CD14-positive monocyte (primary cell): ENCODE data around the gene STX18. TPM values are rescaled to one million over a fixed set of nuclear protein-coding genes. Genes with fewer than 3 reads are reported as not detected.

Experiments
- DNase-seq, 3 donors: peaks; one replicate each; pipeline ENCODE4 v3.0.0-alpha.2; 2011 to 2022
- H2AFZ ChIP-seq: 2 replicates; pipeline ENCODE4 v1.6.0; 2012; ENCODE audit warnings: mild to moderate bottlenecking, low read depth, low read length, inconsistent platforms; ENCODE audit not compliant: insufficient read depth, poor library complexity, severe bottlenecking
- H3K27ac ChIP-seq, 2 donors: 1 replicate in 1 of 2; 2 replicates in 1 of 2; pipeline ENCODE4 v1.5.1; 2012 to 2013; ENCODE audit warnings: low read length in 2 of 2, control low read depth in 1 of 2, inconsistent platforms in 1 of 2, low read depth in 1 of 2, mild to moderate bottlenecking in 1 of 2
- H3K27me3 ChIP-seq, 2 donors: one replicate each; pipeline versions ENCODE4 v1.6.0 to v1.6.1; 2011 to 2013; ENCODE audit warnings: low read length in 2 of 2; ENCODE audit not compliant: control insufficient read depth in 2 of 2, insufficient read depth in 2 of 2
- H3K36me3 ChIP-seq, 2 donors: replicated peaks in 1 of 2; 1 replicate in 1 of 2; 2 replicates in 1 of 2; pipeline versions ENCODE4 v1.5.1 to v1.6.1; 2012 to 2013; ENCODE audit warnings: low read length in 2 of 2, control low read depth in 1 of 2, inconsistent platforms in 1 of 2, mild to moderate bottlenecking in 1 of 2; ENCODE audit not compliant: insufficient read depth in 2 of 2, control insufficient read depth in 1 of 2
- H3K4me1 ChIP-seq, 2 donors: 1 replicate in 1 of 2; 2 replicates in 1 of 2; pipeline versions ENCODE4 v1.5.1 to v1.6.1; 2012 to 2013; ENCODE audit warnings: low read length in 2 of 2, control low read depth in 1 of 2, inconsistent platforms in 1 of 2, mild to moderate bottlenecking in 1 of 2, moderate library complexity in 1 of 2; ENCODE audit not compliant: insufficient read depth in 2 of 2, control insufficient read depth in 1 of 2
- H3K4me2 ChIP-seq: replicated peaks from 2 replicates; pipeline ENCODE3; 2012; ENCODE audit warnings: low read length, moderate library complexity, mild to moderate bottlenecking; ENCODE audit not compliant: poor library complexity, severe bottlenecking; ENCODE audit errors: extremely low read depth
- H3K4me3 ChIP-seq, 3 experiments: fragments of 200-600 bp in 1 of 3; sonication (generic) in 1 of 3; replicated peaks in 1 of 3; 1 replicate in 2 of 3; 2 replicates in 1 of 3; pipeline ENCODE4 v1.5.1; 2011 to 2013; ENCODE audit warnings: low read length in 3 of 3, mild to moderate bottlenecking in 3 of 3, control low read depth in 2 of 3, low read depth in 2 of 3, inconsistent platforms in 1 of 3, moderate library complexity in 1 of 3
- H3K79me2 ChIP-seq: 2 replicates; pipeline ENCODE4 v1.6.0; 2012; ENCODE audit warnings: mild to moderate bottlenecking, control low read depth, inconsistent platforms, low read length, moderate library complexity; ENCODE audit not compliant: insufficient read depth
- H3K9ac ChIP-seq: 2 replicates; pipeline ENCODE4 v1.6.0; 2017; ENCODE audit warnings: low read length, mild to moderate bottlenecking; ENCODE audit not compliant: insufficient read depth, poor library complexity, severe bottlenecking
- H3K9me3 ChIP-seq, 2 donors: replicated peaks in 1 of 2; 1 replicate in 1 of 2; 2 replicates in 1 of 2; pipeline versions ENCODE4 v1.5.1 to v1.6.1; 2012 to 2013; ENCODE audit warnings: low read length in 2 of 2, control low read depth in 1 of 2; ENCODE audit not compliant: control insufficient read depth in 1 of 2, insufficient read depth in 1 of 2
- H4K20me1 ChIP-seq: 2 replicates; pipeline ENCODE4 v1.6.0; 2012; ENCODE audit warnings: mild to moderate bottlenecking, low read length, control low read depth, moderate library complexity; ENCODE audit not compliant: insufficient read depth
- H3K27ac Mint-ChIP-seq, 7 donors: one replicate each; pipeline ENCODE4 v1.8.0; 2020; ENCODE audit warnings: mild to moderate bottlenecking in 7 of 7, mixed read lengths in 7 of 7, moderate library complexity in 6 of 7, inconsistent platforms in 2 of 7
- H3K27me3 Mint-ChIP-seq, 3 donors: one replicate each; pipeline ENCODE4 v1.8.0; 2021 to 2022; ENCODE audit warnings: low read depth in 3 of 3, mild to moderate bottlenecking in 3 of 3, mixed read lengths in 3 of 3, moderate library complexity in 3 of 3, inconsistent platforms in 1 of 3
- H3K36me3 Mint-ChIP-seq, 2 donors: one replicate each; pipeline ENCODE4 v1.8.0; 2020; ENCODE audit warnings: mixed read lengths in 2 of 2, inconsistent platforms in 1 of 2, mild to moderate bottlenecking in 1 of 2
- H3K4me1 Mint-ChIP-seq: one replicate; pipeline ENCODE4 v1.8.0; 2020; ENCODE audit warnings: mild to moderate bottlenecking, mixed read lengths
- H3K4me3 Mint-ChIP-seq, 2 donors: one replicate each; pipeline ENCODE4 v1.8.0; 2020; ENCODE audit warnings: mild to moderate bottlenecking in 2 of 2, mixed read lengths in 2 of 2, moderate library complexity in 1 of 2
- H3K9me3 Mint-ChIP-seq, 7 donors: one replicate each; pipeline ENCODE4 v1.8.0; 2020 to 2022; ENCODE audit warnings: mixed read lengths in 7 of 7, mild to moderate bottlenecking in 6 of 7, moderate library complexity in 6 of 7, inconsistent platforms in 2 of 7
- whole genome bisulfite sequencing: methylation state at CpG from one replicate; pipeline ENCODE4 v1.1.5; 2013; ENCODE audit warnings: missing lambda C conversion rate; ENCODE audit not compliant: insufficient coverage; 5-methylcytosine and 5-hydroxymethylcytosine counted together
- intact Hi-C, 2 donors: fragments of 100-400 bp; cut with micrococcal nuclease; formaldehyde crosslinking; loops; one replicate each; pipeline versions ENCODE4 v1.15.0 to v1.15.1; 2023
- polyA plus RNA-seq, 3 donors: library from polyadenylated mRNA; depleted of rRNA in 1 of 3; unstranded in 2 of 3; stranded (reverse) in 1 of 3; fragments of 300-500 nt in 2 of 3; fragments of >200 nt in 1 of 3; fragmentation: Illumina TruSeq in 2 of 3; gene quantifications; 1 replicate in 2 of 3; 2 replicates in 1 of 3; pipeline ENCODE4 v1.2.3, GENCODE V29; 2012 to 2021
- TF ChIP-seq, protein P1 (sequence below): fragments of 200-600 bp; IDR thresholded peaks from one replicate; pipeline ENCODE4 v1.8.0; 2022; ENCODE audit warnings: antibody characterized with exemption, mild to moderate bottlenecking

The STX18 gene
- polyA plus RNA-seq, 3 donors: 19.0 to 24.1 (median 19.6) TPM

- DNase-seq: no peak
- Mint-ChIP-seq H3K27me3 (peaks cover 9 to 26% (median 24%) of the 10 kb centered on the region in 3 donors), H3K4me1 (peaks cover 16% of the 10 kb centered on the region), H3K36me3 (peaks cover 0 to 3% of the 10 kb centered on the region in 2 donors), H3K9me3 (peaks cover 0 to 7% (median 3%) of the 10 kb centered on the region in 7 donors), H3K27ac (no peak overlapping the region), H3K4me3 (no peak overlapping the region)
- Histone ChIP-seq H3K27me3 (peaks cover 3 to 13% of the 10 kb centered on the region in 2 donors), H3K27ac (no peak overlapping the region), H3K4me2 (no peak overlapping the region), H2AFZ (no peak overlapping the region), H3K9ac (no peak overlapping the region), H3K4me3 (no peak overlapping the region), H3K9me3 (no peaks in the 10 kb centered on the region), H3K36me3 (no peaks in the 10 kb centered on the region), H4K20me1 (no peaks in the 10 kb centered on the region), H3K79me2 (no peaks in the 10 kb centered on the region), H3K4me1 (peaks cover 10 to 12% of the 10 kb centered on the region in 2 donors)
- intact Hi-C loops: no loop called here
- TF ChIP-seq, protein P1, sequence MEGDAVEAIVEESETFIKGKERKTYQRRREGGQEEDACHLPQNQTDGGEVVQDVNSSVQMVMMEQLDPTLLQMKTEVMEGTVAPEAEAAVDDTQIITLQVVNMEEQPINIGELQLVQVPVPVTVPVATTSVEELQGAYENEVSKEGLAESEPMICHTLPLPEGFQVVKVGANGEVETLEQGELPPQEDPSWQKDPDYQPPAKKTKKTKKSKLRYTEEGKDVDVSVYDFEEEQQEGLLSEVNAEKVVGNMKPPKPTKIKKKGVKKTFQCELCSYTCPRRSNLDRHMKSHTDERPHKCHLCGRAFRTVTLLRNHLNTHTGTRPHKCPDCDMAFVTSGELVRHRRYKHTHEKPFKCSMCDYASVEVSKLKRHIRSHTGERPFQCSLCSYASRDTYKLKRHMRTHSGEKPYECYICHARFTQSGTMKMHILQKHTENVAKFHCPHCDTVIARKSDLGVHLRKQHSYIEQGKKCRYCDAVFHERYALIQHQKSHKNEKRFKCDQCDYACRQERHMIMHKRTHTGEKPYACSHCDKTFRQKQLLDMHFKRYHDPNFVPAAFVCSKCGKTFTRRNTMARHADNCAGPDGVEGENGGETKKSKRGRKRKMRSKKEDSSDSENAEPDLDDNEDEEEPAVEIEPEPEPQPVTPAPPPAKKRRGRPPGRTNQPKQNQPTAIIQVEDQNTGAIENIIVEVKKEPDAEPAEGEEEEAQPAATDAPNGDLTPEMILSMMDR: no peak
- WGBS: no CpG with 5 or more reads among the region's 1 CpG
Measured at GRCh38 chr4:4577359-4577875, 35.6 kb upstream of the STX18 start.

DNA sequence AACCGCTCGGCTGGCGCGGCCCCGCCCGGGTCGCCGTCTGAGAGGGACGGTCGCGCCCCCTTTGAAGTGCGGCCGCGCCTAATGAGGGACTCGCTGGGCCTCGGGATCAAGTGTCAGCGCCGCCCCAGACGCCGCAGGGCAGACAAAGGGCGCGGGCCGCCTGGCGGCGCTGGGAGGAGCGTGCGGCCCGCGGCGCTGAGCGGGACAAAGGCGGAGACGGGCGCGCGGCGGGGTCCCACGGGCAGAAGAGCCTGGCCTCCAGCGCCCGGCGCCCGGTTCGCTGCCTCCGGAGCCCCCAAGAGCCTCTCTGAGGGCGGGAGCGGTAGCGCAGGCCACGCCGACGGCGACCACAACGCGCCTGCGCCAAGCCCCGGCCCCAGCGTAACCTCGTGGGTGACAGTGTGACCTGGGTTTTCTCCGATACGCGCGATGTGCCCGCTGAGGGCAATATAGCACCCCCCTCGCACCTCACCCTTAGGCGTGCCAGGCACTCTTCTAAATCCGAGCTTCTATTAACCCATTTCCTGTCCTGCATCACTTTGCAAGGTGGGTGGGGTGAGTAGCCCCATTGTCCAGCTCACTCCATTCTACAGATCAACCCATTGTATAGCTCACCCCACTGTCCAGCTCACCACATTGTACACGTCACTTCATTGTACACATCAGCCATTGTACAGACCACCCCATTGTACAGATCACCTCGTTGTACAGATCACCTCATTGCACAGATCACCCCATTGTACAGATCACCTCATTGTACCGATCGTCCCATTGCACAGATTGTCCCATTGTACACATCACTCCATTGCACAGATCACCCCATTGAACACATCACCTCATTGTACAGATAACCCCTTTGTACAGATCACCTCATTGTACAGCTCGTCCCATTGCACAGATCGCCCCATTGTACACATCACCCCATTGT is 33.7 kb upstream of the STX18 start:
- peak overlapping the region; percentile 58 to 85 (median 62) for H3K4me3 ChIP-seq
- intact Hi-C loops: no loop called here
- peak overlapping the region; percentile 85 to 86 for H3K4me3 Mint-ChIP-seq
- H2AFZ ChIP-seq: peak overlapping the region; percentile 90
- H3K27me3 ChIP-seq: peaks cover 3 to 13% of the 10 kb centered on the region in 2 donors
- H3K79me2 ChIP-seq: no peaks in the 10 kb centered on the region
- H3K27me3 Mint-ChIP-seq: peaks cover 10 to 26% (median 24%) of the 10 kb centered on the region in 3 donors
- peaks cover 0 to 7% (median 3%) of the 10 kb centered on the region in 7 donors for H3K9me3 Mint-ChIP-seq
- no peaks in the 10 kb centered on the region for H3K9me3 ChIP-seq
- H3K4me2 ChIP-seq: peak overlapping the region; percentile 82
- 10% methylated on average over 65 of the region's 71 CpGs for WGBS
- peaks cover 16% of the 10 kb centered on the region for H3K4me1 Mint-ChIP-seq
- TF ChIP-seq, protein P1: peak; percentile 68
- peak overlapping the region in 2 of 7 donors; percentile 75 to 84 for H3K27ac Mint-ChIP-seq
- DNase-seq: peak; percentile 33 to 43 (median 34)
- H3K27ac ChIP-seq: peak overlapping the region; percentile 10 to 73
- peaks cover 10 to 12% of the 10 kb centered on the region in 2 donors for H3K4me1 ChIP-seq
- peaks cover 0 to 3% of the 10 kb centered on the region in 2 donors for H3K36me3 Mint-ChIP-seq
- no peaks in the 10 kb centered on the region for H4K20me1 ChIP-seq
- peak overlapping the region; percentile 67 for H3K9ac ChIP-seq
- no peaks in the 10 kb centered on the region for H3K36me3 ChIP-seq
